ENCODE results near the gene CEP295NL.

Gene CEP295NL

DNA sequence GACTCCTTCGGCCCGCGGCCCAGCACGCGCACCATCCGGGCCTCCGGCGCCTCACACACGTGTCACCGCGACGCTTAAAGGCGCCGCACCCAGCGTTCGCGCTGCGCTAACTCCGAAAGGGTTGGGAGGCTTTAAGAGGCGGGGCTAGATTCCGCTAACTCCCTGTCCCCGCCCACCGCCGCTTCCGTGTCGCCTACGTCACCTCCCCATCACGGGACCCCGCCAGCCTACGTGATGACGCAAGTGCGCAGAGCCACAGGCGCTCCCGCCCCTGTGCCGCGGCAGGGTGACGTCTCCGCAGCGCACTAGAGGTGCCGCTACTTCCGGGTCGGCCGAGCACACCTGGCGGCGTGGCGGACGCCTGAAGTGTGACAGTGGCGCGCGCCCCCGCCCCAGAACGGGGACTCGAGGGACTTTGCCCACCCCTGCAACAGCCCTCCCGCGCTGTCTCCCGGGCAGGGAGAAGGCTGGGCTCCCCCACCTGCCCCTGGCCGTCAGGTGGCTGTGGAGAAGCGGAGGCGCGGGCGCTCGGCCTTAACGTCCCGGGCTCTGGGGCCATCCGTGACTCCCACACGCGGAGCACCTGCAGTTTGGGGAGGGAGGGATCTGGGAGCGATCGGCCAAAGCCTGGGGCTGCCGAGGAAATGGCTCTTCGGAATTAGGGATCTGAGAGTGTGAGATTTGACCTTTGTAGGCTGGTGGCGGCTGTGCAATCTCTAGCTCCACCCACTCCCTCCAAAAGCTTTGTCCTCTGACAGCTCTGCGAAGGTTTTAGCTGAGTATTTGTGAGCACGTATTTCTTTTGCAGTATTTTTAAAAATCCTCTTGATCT lies 62.0 kb downstream of the CEP295NL start, which contains the start of gene USP36:
Gene USP36 (minus strand): TSS at position 35 of the 832 bp plus-strand sequence. CDS start 4,451 bp downstream, outside the sequence.
- H3K36me3 ChIP-seq (ENCODE audit: control insufficient read depth in 1 of 2, insufficient read depth in 2 of 2, low read depth in 1 of 2, low read length in 2 of 2) = peaks cover 12 to 25% of the 10 kb centered on the region in 2 experiments
- H3K14ac ChIP-seq (ENCODE audit: low read length in 2 of 2) = peak within 1 kb of the TSS in 1 of 2 experiments; percentile 96
- 1% methylated on average over 59 of the region's 74 CpGs for WGBS

More for the DNA sequence above, 62.0 kb downstream of the CEP295NL start, which contains the start of gene USP36:
- Histone ChIP-seq H3K79me1 (replicated peaks; ENCODE audit: low read length, poor library complexity, severe bottlenecking) (peaks cover 9% of the 10 kb centered on the region), H3K4me2 (ENCODE audit: low read length, poor library complexity, severe bottlenecking) (peak within 1 kb of the TSS; percentile 91), H2BK15ac (ENCODE audit: low read depth, poor library complexity, severe bottlenecking) (peak within 1 kb of the TSS; percentile 95), H3K18ac (ENCODE audit: low read depth in 1 of 2, low read length in 2 of 2) (peak within 1 kb of the TSS; percentile 92), H3K4me1 (ENCODE audit: control insufficient read depth, insufficient read depth, low read depth, low read length) (peaks cover 12% of the 10 kb centered on the region), H3K9me3 (ENCODE audit: control insufficient read depth, low read length) (no peaks in the 10 kb centered on the region), H2BK12ac (ENCODE audit: low read length in 2 of 2) (peak within 1 kb of the TSS in 1 of 2 experiments; percentile 66), H3K9ac (ENCODE audit: low read length) (peak within 1 kb of the TSS; percentile 99), H2BK5ac (ENCODE audit: low read depth, low read length, poor library complexity, severe bottlenecking) (peak within 1 kb of the TSS; percentile 74), H2AK5ac (ENCODE audit: low read length, severe bottlenecking) (peak within 1 kb of the TSS; percentile 16), H4K91ac (ENCODE audit: low read length) (peak within 1 kb of the TSS; percentile 84), H4K8ac (ENCODE audit: low read length) (peak within 1 kb of the TSS; percentile 98), H2AFZ (ENCODE audit: low read depth, low read length) (peak within 1 kb of the TSS; percentile 87), H2BK120ac (ENCODE audit: low read depth, low read length) (peak within 1 kb of the TSS; percentile 96), H3K27me3 (ENCODE audit: control insufficient read depth in 1 of 2, insufficient read depth in 1 of 2, low read length in 2 of 2) (no peaks in the 10 kb centered on the region), H3K23ac (ENCODE audit: low read length in 2 of 2) (peak within 1 kb of the TSS in 1 of 2 experiments; percentile 90), H3K4ac (ENCODE audit: low read depth in 1 of 2, low read length in 2 of 2) (peak within 1 kb of the TSS; percentile 16 to 87), H3K27ac (ENCODE audit: low read length, poor library complexity, severe bottlenecking) (peak within 1 kb of the TSS; percentile 54), H3K4me3 (ENCODE audit: insufficient read depth in 1 of 2, low read depth in 1 of 2, low read length in 2 of 2) (peak within 1 kb of the TSS; percentile 94 to 99)
- DNase-seq = peak; percentile 99
